Mammary epithelial cell (primary cell): ENCODE results near the gene INPP5A.

ENCODE experiments used
- EZH2 ChIP-seq: IDR thresholded peaks from 2 replicates; pipeline ENCODE4 v1.6.1; 2012; ENCODE audit warnings: low read length, inconsistent platforms, borderline replicate concordance
- TF ChIP-seq, protein P1 (sequence below), 2 donors: IDR thresholded peaks in 1 of 2; conservative IDR thresholded peaks in 1 of 2; 2 replicates each; pipeline ENCODE4 v1.5.1; 2011 to 2012; ENCODE audit warnings: inconsistent platforms in 2 of 2, low read length in 2 of 2, mild to moderate bottlenecking in 2 of 2, control low read depth in 1 of 2, low read depth in 1 of 2; ENCODE audit not compliant: insufficient read depth in 1 of 2; ENCODE audit errors: extremely low read depth in 1 of 2

DNA sequence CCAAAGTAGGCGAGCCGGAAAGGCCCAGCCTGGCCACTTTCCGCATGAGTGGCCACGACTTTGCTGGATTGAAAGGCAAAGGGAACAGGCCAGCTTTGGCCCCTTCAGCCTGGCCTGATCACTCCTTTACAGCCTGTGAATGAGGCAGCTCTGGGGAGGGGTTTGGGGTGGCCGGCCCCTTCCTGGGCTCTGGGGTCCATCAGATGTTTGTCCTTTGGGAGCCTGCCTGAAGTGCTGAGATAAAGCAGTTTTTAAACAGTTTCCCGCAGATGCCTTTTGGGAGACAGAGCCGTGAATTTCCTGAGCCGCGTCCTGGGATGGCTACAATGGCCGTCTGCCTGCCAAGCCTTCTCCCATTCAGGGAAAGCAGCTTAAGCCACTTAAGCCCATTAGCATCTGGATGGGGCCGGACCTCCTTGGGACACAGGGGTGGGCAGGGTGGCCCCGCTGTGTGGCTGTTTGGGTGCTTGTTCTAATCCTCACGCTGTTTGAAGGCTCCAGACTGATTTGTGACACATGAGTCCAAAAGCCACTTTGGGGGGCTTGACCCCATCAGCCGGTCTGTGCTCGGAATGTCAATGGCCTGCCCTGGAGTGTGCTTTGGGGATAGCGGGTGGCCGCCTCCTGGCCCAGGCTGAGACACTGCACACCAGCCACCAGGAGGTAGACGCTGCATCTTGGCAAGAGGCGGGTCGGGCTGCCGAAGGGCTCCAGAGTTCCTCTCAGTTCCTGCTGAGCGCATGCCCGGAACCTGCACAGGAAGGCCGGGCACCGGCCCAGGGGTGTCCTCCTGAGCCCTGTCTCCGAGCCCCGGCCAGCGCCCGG is 209.4 kb downstream of the INPP5A start:
- TF ChIP-seq, protein P1, sequence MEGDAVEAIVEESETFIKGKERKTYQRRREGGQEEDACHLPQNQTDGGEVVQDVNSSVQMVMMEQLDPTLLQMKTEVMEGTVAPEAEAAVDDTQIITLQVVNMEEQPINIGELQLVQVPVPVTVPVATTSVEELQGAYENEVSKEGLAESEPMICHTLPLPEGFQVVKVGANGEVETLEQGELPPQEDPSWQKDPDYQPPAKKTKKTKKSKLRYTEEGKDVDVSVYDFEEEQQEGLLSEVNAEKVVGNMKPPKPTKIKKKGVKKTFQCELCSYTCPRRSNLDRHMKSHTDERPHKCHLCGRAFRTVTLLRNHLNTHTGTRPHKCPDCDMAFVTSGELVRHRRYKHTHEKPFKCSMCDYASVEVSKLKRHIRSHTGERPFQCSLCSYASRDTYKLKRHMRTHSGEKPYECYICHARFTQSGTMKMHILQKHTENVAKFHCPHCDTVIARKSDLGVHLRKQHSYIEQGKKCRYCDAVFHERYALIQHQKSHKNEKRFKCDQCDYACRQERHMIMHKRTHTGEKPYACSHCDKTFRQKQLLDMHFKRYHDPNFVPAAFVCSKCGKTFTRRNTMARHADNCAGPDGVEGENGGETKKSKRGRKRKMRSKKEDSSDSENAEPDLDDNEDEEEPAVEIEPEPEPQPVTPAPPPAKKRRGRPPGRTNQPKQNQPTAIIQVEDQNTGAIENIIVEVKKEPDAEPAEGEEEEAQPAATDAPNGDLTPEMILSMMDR (conservative IDR thresholded peaks at IDR 0.05 in 1 of 2, IDR thresholded peaks at IDR 0.05 in 1 of 2; ENCODE audit: extremely low read depth in 1 of 2, insufficient read depth in 1 of 2, low read depth in 1 of 2, low read length in 2 of 2): no peak
- no peak for TF ChIP-seq EZH2
